H1 (cell line): ENCODE results near the gene CAPN7. TPM values are rescaled to one million over a fixed set of nuclear protein-coding genes. Genes with fewer than 3 reads are reported as not detected.

ENCODE experiments used
- BRCA1 ChIP-seq: IDR thresholded peaks from 2 replicates; pipeline ENCODE4 v1.6.1; 2012; ENCODE audit warnings: low read depth, low read length, improper control_type of control experiment
- CTCF ChIP-seq, 3 experiments: IDR thresholded peaks; 1 replicate in 2 of 3; 2 replicates in 1 of 3; pipeline versions ENCODE4 v1.5.1 to v1.6.1; 2011; ENCODE audit warnings: low read length in 3 of 3, mild to moderate bottlenecking in 3 of 3, inconsistent platforms in 2 of 3, low read depth in 1 of 3, moderate library complexity in 1 of 3; ENCODE audit not compliant: insufficient read depth in 1 of 3; ENCODE audit errors: control extremely low read depth in 1 of 3
- JUND ChIP-seq: IDR thresholded peaks from 2 replicates; pipeline ENCODE4 v1.6.1; 2011; ENCODE audit warnings: mild to moderate bottlenecking, improper control_type of control experiment, low read length
- SRF ChIP-seq: IDR thresholded peaks from 2 replicates; pipeline ENCODE4 v1.6.1; 2011; ENCODE audit warnings: mild to moderate bottlenecking, low read depth, low read length, moderate library complexity
- polyA plus RNA-seq, 7 experiments: library from polyadenylated mRNA; depleted of rRNA in 3 of 7; stranded (reverse) in 5 of 7; unstranded in 2 of 7; fragments of >200 nt in 5 of 7; fragments of 200-250 nt in 2 of 7; gene quantifications; 1 replicate in 5 of 7; 2 replicates in 1 of 7; 4 replicates in 1 of 7; pipeline versions ENCODE4 v1.2.1 to v1.2.3, GENCODE V29; 2011 to 2013; ENCODE audit warnings: missing spikeins in 2 of 7, mixed read lengths in 2 of 7
- total RNA-seq: library from RNA; stranded (reverse); fragmentation: NEBNext Ultra II Directional; extraction: Animal tissue kit (Norgen Biotek cat#: 25700); gene quantifications from 2 replicates; pipeline ENCODE4 v1.2.1, GENCODE V29; 2021

CAPN7 gene
- total and polyA plus RNA-seq, 2 of the 8 experiments (the other 6 are each of a cell fraction or from before 2014, with no cell fraction given): 5.3 to 13.2 TPM

DNA sequence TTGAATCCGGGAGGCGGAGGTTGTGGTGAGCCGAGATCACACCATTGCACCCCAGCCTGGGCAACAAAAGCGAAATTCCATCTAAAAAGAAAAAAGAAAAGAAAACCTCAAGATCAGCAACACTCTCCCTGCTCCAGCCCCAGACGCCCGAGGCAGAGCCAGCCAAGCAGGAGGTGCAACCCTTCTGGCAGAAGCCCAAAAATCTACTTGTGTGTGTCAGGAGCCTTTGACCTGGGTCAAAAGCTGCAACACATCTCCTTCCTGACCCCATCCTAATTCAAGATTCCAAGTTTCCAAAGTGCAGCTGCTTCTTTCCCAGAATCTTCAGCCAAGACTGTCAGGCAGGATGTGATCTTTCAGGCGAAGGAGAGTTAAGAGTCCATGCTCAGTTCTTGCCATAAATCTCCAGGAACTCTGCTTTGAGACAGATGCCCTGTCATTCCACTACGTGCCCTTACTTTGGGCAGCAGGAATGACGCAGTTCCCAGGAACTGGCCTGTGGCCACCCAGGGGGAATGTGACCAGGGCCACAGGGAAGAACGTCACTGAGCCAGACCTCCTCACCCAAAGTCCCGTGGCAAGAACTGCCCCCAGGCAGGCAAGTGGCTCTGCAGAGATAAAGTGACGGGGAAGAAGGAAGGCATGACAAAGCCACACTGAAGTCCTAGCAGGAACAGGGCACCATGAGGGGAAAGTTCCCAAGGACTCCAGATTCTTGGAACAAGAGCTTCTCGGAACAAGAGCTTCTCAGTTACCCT lies 86.9 kb downstream of the CAPN7 start (continued):
- no peak for TF ChIP-seq SRF
- TF ChIP-seq BRCA1: no peak
- TF ChIP-seq CTCF (IDR thresholded peaks at IDR 0.05; ENCODE audit: control extremely low read depth in 1 of 3, insufficient read depth in 1 of 3, low read depth in 1 of 3, low read length in 3 of 3): no peak
- no peak for TF ChIP-seq JUND
- TF ChIP-seq, all 59 proteins: peak for 0
